GM12891 (cell line): ENCODE data around the gene BACH2.

Experiments used
- POLR2A ChIP-seq: IDR thresholded peaks from 2 replicates; pipeline ENCODE4 v1.6.1; 2011; ENCODE audit warnings: low read depth, low read length, control low read depth
- POLR2AphosphoS5 ChIP-seq: IDR thresholded peaks from 2 replicates; pipeline ENCODE4 v1.6.1; 2011; ENCODE audit warnings: low read depth, low read length, control low read depth
- POU2F2 ChIP-seq: IDR thresholded peaks from 2 replicates; pipeline ENCODE4 v1.6.1; 2011; ENCODE audit warnings: low read depth, mild to moderate bottlenecking, control low read depth, low read length, moderate library complexity
- SPI1 ChIP-seq: IDR thresholded peaks from 2 replicates; pipeline ENCODE4 v1.6.1; 2011; ENCODE audit warnings: low read depth, low read length, control low read depth
- TAF1 ChIP-seq: IDR thresholded peaks from 2 replicates; pipeline ENCODE4 v1.6.1; 2011; ENCODE audit warnings: low read depth, low read length, control low read depth

- TF ChIP-seq POLR2A, result no peak
- no peak for TF ChIP-seq POLR2AphosphoS5
- no peak for TF ChIP-seq SPI1
- TF ChIP-seq TAF1, result no peak
- TF ChIP-seq POU2F2, result no peak
These were observed 137.7 kb downstream of the BACH2 start for GRCh38 chr6:90158936-90159335.
